GM12874 (cell line): ENCODE measurements around the gene PTPRJ.

Experiments used
- CTCF ChIP-seq: IDR thresholded peaks from 2 replicates; pipeline ENCODE4 v1.5.1; 2011; ENCODE audit warnings: low read depth, mild to moderate bottlenecking, control low read depth, low read length, moderate library complexity; ENCODE audit not compliant: insufficient read depth

PTPRJ gene

GRCh38 chr11:48093795-48094642, 113.7 kb downstream of the PTPRJ start:
- no peak for TF ChIP-seq CTCF

- TF ChIP-seq CTCF: no peak
Observed at GRCh38 chr11:48094643-48095339, 114.4 kb downstream of the PTPRJ start.

- TF ChIP-seq CTCF: no peak
Observed at GRCh38 chr11:48095779-48096470, 115.6 kb downstream of the PTPRJ start.

- no peak for TF ChIP-seq CTCF
Observed at GRCh38 chr11:48096588-48097525, 116.5 kb downstream of the PTPRJ start.

GRCh38 chr11:48098024-48098423, 117.7 kb downstream of the PTPRJ start:
- TF ChIP-seq CTCF: no peak

GRCh38 chr11:48099916-48100446, 119.6 kb downstream of the PTPRJ start:
- TF ChIP-seq CTCF: no peak
